ENCODE results near the gene SEL1L2.

The SEL1L2 gene

DNA sequence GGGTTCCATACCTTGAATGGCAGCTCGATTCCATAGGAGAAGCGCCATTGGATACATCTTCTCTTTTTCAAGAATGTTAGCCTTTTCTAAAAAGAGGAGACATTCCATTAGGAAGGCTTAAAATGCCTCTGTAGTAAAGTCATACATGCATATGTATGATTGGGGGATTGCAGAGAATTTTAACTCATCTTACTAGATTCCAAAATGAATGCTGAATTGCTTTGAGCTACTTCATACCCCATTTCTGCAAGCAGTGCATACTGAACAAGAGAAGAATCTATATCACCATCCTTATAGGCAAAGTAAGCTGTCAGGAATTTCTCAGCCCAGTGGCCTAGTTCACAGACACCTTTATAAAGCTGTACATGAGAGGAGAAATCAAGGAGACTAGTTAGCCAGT, 125.3 kb downstream of the SEL1L2 start:
- Histone ChIP-seq H3K9me3 (ENCODE audit: severe bottlenecking) (no peaks in the 10 kb centered on the region), H3K36me3 (no peaks in the 10 kb centered on the region), H3K4me3 (ENCODE audit: low read depth, low read length) (no peak overlapping the region), H3K27me3 (ENCODE audit: insufficient read depth, low read depth, severe bottlenecking) (no peaks in the 10 kb centered on the region), H3K27ac (no peak overlapping the region)
- TF ChIP-seq, protein P1, sequence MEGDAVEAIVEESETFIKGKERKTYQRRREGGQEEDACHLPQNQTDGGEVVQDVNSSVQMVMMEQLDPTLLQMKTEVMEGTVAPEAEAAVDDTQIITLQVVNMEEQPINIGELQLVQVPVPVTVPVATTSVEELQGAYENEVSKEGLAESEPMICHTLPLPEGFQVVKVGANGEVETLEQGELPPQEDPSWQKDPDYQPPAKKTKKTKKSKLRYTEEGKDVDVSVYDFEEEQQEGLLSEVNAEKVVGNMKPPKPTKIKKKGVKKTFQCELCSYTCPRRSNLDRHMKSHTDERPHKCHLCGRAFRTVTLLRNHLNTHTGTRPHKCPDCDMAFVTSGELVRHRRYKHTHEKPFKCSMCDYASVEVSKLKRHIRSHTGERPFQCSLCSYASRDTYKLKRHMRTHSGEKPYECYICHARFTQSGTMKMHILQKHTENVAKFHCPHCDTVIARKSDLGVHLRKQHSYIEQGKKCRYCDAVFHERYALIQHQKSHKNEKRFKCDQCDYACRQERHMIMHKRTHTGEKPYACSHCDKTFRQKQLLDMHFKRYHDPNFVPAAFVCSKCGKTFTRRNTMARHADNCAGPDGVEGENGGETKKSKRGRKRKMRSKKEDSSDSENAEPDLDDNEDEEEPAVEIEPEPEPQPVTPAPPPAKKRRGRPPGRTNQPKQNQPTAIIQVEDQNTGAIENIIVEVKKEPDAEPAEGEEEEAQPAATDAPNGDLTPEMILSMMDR (IDR thresholded peaks at IDR 0.05; ENCODE audit: low read depth, low read length) = no peak
- DNase-seq = no peak

DNA sequence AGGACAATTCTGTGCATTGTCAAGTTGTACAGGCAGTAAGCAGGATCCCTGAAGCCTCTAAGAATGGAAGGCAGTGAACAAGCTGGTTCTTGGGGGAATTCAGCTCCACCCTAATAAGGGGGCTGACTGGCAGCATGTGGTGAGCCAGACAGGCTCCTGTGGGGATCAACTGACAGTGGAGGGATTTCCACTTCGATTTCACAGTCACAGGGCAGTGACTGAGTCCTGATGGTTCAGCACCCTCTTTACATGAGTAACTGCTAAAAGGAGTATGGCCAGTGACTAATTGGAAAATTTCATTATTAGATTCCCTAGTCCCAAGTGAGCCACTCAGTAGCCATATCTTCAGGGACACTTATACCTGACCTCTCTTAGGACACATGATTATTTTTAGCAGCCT, 127.2 kb downstream of the SEL1L2 start:
- Histone ChIP-seq H3K27ac (no peak overlapping the region), H3K9me3 (ENCODE audit: severe bottlenecking) (no peaks in the 10 kb centered on the region), H3K36me3 (no peaks in the 10 kb centered on the region), H3K4me3 (ENCODE audit: low read depth, low read length) (no peak overlapping the region), H3K27me3 (ENCODE audit: insufficient read depth, low read depth, severe bottlenecking) (no peaks in the 10 kb centered on the region)
- no peak for DNase-seq
- TF ChIP-seq, protein P1 (IDR thresholded peaks at IDR 0.05; ENCODE audit: low read depth, low read length) = no peak

DNA sequence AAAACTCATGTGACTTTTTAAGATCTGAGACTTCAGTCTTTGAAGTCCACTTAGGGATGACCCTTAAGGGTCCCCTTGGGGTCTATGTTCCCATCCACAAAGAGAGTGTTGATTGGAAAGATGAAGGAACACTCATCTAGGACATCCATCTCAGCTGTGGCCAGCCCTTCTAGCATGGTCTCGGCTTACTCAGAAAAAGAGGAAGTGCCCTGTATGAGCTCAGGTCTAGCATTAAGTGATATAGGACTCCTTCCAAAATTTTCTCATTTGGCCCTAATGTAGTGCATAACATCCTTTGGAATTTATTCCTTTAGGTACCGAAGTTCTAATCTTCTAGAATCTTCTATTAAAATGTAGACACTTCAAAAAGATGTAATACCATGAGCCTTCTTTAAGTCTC, 128.2 kb downstream of the SEL1L2 start:
- DNase-seq = no peak
- H3K9me3 ChIP-seq (ENCODE audit: severe bottlenecking) = no peaks in the 10 kb centered on the region
- no peak overlapping the region for H3K27ac ChIP-seq
- TF ChIP-seq, protein P1 (IDR thresholded peaks at IDR 0.05; ENCODE audit: low read depth, low read length) = no peak
- no peaks in the 10 kb centered on the region for H3K27me3 ChIP-seq (ENCODE audit: insufficient read depth, low read depth, severe bottlenecking)
- H3K36me3 ChIP-seq = no peaks in the 10 kb centered on the region
- H3K4me3 ChIP-seq (ENCODE audit: low read depth, low read length) = no peak overlapping the region

DNA sequence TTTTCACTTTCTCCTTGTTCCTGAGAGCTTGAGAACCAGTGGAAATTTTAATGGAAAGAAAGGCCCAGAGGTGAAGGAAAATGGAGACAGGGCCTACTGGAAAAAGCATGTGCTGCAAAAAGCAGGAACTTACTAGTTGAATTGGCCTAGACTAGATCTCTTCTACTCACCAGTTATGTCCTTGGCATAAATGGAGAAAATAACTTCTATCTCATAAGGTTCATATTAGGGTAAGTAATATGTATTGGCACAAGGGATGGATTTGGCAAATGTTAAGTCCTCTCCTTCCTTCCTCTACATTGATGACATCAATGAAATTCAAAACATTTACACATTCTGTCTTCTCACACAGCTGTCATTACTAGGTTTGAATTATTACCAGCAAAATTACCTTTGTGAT, 131.5 kb downstream of the SEL1L2 start:
- Histone ChIP-seq H3K9me3 (ENCODE audit: severe bottlenecking) (no peaks in the 10 kb centered on the region), H3K4me3 (ENCODE audit: low read depth, low read length) (no peak overlapping the region), H3K36me3 (no peaks in the 10 kb centered on the region), H3K27ac (no peak overlapping the region), H3K27me3 (ENCODE audit: insufficient read depth, low read depth, severe bottlenecking) (no peaks in the 10 kb centered on the region)
- TF ChIP-seq, protein P1 (IDR thresholded peaks at IDR 0.05; ENCODE audit: low read depth, low read length) = no peak
- no peak for DNase-seq

DNA sequence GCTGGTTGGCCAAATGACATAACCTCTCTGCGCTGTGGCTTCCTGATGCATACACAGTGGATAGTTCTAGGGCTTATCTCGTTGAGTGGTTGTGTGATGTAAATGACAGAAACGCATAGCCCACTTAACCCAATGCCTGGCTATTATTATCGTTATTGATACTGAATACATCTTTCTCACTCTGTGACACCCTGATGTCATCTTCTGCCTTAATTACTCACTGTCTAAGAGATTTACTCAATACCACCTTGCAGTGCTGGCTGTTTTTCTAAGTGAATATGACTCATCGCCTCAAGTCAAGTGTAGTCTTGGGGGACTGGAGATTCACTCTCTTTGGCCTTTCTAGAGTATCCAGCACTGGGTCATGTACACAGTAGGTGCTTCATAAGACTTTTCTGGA, 132.0 kb downstream of the SEL1L2 start:
- DNase-seq = no peak
- Histone ChIP-seq H3K4me3 (ENCODE audit: low read depth, low read length) (no peak overlapping the region), H3K27me3 (ENCODE audit: insufficient read depth, low read depth, severe bottlenecking) (no peaks in the 10 kb centered on the region), H3K36me3 (no peaks in the 10 kb centered on the region), H3K9me3 (ENCODE audit: severe bottlenecking) (no peaks in the 10 kb centered on the region), H3K27ac (no peak overlapping the region)
- TF ChIP-seq, protein P1 (IDR thresholded peaks at IDR 0.05; ENCODE audit: low read depth, low read length) = no peak

DNA sequence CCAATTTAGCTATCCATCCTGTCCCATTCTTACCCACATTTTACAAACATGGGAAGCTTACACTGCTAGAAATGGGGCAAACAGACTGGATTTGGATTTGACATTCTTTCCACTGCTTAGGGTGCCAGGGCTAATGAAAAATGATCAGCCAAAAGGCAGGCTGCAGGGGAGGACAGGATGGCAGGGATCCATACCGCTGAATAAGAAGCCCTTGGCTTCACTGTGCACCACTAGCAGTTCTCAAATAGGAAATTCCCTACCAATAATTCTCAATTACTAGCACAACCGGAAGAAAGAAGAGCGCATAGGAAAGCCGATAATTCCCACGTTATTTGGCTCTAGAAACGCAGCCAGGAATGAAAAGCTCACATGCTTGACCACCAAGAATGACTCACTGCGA, 132.5 kb downstream of the SEL1L2 start:
- no peaks in the 10 kb centered on the region for H3K36me3 ChIP-seq
- TF ChIP-seq, protein P1 (IDR thresholded peaks at IDR 0.05; ENCODE audit: low read depth, low read length) = no peak

More for the DNA sequence above, 132.5 kb downstream of the SEL1L2 start:
- Histone ChIP-seq H3K27me3 (ENCODE audit: insufficient read depth, low read depth, severe bottlenecking) (no peaks in the 10 kb centered on the region), H3K9me3 (ENCODE audit: severe bottlenecking) (no peaks in the 10 kb centered on the region), H3K4me3 (ENCODE audit: low read depth, low read length) (no peak overlapping the region), H3K27ac (no peak overlapping the region)
- DNase-seq = no peak

Data from WERI-Rb-1 (cell line).